ENCODE measurements around the gene LENG1. TPM values are rescaled to one million over a fixed set of nuclear protein-coding genes. Genes with fewer than 3 reads are reported as not detected.

Gene LENG1
- total and polyA plus RNA-seq, 12 donors: 5.4 to 16.9 (median 7.2) TPM

DNA sequence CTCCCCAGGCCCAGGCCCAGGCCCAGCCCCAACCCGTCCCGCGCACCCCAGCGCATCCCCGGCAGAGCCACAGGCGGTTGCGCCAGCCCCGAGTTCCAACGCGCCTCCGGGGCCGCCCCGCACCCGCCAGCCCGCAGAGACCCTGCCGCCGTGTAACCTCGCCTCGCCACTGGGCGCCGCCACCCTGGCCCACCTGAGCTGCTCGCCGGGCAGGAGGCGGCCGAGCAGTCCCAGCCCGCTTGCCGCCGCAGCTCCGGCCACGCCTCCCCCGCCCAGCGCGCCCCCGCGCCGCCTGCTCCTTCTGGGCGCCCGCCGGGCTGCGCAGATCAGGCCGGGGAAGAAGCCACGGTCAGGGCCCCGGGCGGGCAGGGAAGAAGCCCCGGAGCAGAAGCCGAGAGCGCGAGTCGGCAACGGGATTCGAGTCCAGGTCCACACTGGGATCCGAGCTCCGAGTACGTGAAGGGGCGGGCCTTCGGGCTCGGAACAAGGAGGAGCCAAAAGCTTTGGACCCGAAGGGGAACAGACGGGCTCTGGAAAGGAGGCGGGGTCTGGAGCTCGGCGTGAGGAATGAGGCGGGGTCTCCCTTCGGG, 29.7 kb upstream of the LENG1 start, which contains the start of gene MBOAT7:
TSS of gene MBOAT7 (minus strand) at position 436 of the 590 bp plus-strand sequence. CDS start 1,072 bp downstream, outside the sequence.
- peak within 1 kb of the TSS; percentile 92 to 100 (median 96) for H3K27ac ChIP-seq
- H3K4me3 ChIP-seq: peak within 1 kb of the TSS; percentile 77 to 95 (median 86)
- no peaks in the 10 kb centered on the region for H3K27me3 ChIP-seq
- peaks cover 10 to 30% (median 22%) of the 10 kb centered on the region in 9 donors for H3K4me1 ChIP-seq
- peaks cover 0 to 38% (median 8%) of the 10 kb centered on the region in 9 donors for H3K36me3 ChIP-seq
- H3K9me3 ChIP-seq: no peaks in the 10 kb centered on the region
- intact Hi-C loops (cut with DNase I): no loop called here
- DNase-seq: no peak
- 0% methylated on average over 58 to 64 of the region's 64 CpGs for WGBS, 2 donors
- peak; percentile 0 to 65 (median 6) for ATAC-seq
- TF ChIP-seq, protein P1, sequence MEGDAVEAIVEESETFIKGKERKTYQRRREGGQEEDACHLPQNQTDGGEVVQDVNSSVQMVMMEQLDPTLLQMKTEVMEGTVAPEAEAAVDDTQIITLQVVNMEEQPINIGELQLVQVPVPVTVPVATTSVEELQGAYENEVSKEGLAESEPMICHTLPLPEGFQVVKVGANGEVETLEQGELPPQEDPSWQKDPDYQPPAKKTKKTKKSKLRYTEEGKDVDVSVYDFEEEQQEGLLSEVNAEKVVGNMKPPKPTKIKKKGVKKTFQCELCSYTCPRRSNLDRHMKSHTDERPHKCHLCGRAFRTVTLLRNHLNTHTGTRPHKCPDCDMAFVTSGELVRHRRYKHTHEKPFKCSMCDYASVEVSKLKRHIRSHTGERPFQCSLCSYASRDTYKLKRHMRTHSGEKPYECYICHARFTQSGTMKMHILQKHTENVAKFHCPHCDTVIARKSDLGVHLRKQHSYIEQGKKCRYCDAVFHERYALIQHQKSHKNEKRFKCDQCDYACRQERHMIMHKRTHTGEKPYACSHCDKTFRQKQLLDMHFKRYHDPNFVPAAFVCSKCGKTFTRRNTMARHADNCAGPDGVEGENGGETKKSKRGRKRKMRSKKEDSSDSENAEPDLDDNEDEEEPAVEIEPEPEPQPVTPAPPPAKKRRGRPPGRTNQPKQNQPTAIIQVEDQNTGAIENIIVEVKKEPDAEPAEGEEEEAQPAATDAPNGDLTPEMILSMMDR (IDR thresholded peaks at IDR 0.05): peak in 6 of 9 donors; percentile 7 to 61 (median 38)

DNA sequence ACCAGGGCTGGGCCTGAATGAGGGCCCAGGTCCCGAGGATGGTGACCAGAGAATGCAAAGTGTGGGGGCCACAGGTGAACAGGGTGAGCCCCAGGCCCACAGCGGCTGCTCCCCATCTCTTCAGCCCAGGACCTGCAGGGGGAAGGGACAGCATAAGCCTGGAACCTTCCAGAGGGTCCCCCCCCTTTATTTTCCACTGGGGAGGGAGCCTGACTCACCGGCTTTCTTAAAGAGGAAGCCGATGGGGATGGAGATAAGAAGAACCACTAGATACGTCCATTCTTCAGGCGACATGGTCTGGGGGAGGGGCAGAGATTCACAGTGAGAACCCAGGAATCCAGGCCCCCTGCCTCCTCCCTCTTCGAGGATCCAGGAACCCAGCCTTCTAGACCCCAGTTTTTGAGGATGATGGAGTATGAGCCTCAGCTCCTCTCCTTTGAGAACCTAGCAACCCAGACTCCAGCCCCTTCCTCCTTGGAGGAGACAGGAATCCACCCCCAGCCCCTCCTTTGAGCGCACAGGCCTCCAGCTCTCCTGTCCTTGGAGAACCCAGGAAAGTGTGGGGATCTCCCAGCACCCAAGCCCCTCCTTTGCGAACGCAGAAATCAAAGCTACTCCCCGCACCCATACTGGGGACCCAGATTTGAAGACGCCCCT, 28.8 kb upstream of the LENG1 start:
- H3K27me3 ChIP-seq: no peaks in the 10 kb centered on the region
- no peak for DNase-seq
- no peaks in the 10 kb centered on the region for H3K9me3 ChIP-seq
- intact Hi-C loops (cut with DNase I): no loop called here
- TF ChIP-seq, protein P1 (IDR thresholded peaks at IDR 0.05): no peak
- H3K4me3 ChIP-seq: peak overlapping the region in 9 of 10 donors; percentile 50 to 95 (median 86)
- H3K36me3 ChIP-seq: peaks cover 0 to 34% (median 5%) of the 10 kb centered on the region in 9 donors
- WGBS, 2 donors: 34 to 35% methylated on average over 12 of the region's 12 CpGs
- ATAC-seq: no peak
- H3K27ac ChIP-seq: peak overlapping the region in 8 of 10 donors; percentile 92 to 100 (median 98)
- peaks cover 10 to 30% (median 22%) of the 10 kb centered on the region in 9 donors for H3K4me1 ChIP-seq

DNA sequence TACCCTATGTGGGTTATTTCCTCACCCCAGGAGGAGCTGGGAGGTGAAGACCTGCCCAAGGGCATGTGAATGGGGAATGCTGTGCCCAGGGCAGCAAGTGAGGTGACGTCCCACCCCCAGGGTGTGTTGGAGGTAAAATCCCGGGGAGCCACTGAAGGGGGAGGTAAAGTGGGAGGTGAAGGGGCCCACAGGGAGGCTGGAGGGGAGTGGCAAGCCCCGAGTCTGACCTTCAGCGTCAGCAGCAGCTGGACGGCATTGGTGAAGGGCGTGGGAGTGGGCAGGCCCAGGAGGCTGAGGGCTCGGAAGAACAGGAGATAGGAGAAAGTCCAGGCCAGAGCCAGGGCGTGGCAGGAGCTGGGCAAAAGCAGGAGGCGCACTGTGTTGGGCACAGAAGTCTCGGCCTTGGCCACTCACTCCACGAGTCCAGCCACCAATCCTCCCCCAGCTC, 27.4 kb upstream of the LENG1 start:
- TF ChIP-seq, protein P1 (IDR thresholded peaks at IDR 0.05): no peak
- 80 to 85% methylated on average over 11 of the region's 11 CpGs for WGBS, 2 donors
- intact Hi-C loops (cut with DNase I): no loop called here
- Histone ChIP-seq H3K9me3 (no peaks in the 10 kb centered on the region), H3K4me1 (peaks cover 5 to 22% (median 17%) of the 10 kb centered on the region in 9 donors), H3K27me3 (no peaks in the 10 kb centered on the region), H3K4me3 (no peak overlapping the region), H3K27ac (peak overlapping the region in 1 of 10 donors; percentile 98), H3K36me3 (peaks cover 0 to 37% (median 0%) of the 10 kb centered on the region in 9 donors)
- ATAC-seq (no peak), DNase-seq (no peak)

DNA sequence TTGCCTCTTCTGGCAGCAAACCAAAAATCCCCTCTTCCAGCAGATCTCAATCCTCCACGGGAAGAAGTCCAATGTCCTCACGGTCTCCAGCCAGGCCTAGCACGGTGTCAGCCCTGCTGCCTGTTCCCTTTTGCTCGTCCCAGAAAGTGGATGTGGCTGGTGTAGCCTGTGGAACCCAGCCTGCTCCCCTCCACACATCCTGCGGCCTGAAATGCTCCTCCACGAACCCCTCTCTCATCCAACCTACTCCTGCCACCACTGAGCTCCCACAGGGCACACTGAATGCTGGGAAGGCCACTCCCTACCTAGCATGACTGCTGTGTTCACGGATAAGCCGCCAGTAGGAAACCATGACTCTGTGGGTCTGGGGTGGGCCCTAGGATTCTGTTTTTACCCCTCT, 26.8 kb upstream of the LENG1 start:
- no peaks in the 10 kb centered on the region for H3K27me3 ChIP-seq
- DNase-seq (no peak), ATAC-seq (no peak)
- peaks cover 0 to 17% (median 11%) of the 10 kb centered on the region in 9 donors for H3K4me1 ChIP-seq
- peaks cover 0 to 38% (median 0%) of the 10 kb centered on the region in 9 donors for H3K36me3 ChIP-seq
- H3K9me3 ChIP-seq: no peaks in the 10 kb centered on the region
- TF ChIP-seq, protein P1 (IDR thresholded peaks at IDR 0.05): no peak
- intact Hi-C loops (cut with DNase I): no loop called here
- no peak overlapping the region for H3K27ac ChIP-seq
- 66 to 85% methylated on average over 8 of the region's 8 CpGs for WGBS, 2 donors
- no peak overlapping the region for H3K4me3 ChIP-seq

Data from heart right ventricle (tissue), 16 donors.